Medulla oblongata (tissue), 1 donor: ENCODE results near the gene SOX18.

Experiments
- DNase-seq: peaks from one replicate; pipeline ENCODE4 v3.0.0-alpha.2; 2015; ENCODE audit errors: extremely low spot score

The SOX18 gene

DNA sequence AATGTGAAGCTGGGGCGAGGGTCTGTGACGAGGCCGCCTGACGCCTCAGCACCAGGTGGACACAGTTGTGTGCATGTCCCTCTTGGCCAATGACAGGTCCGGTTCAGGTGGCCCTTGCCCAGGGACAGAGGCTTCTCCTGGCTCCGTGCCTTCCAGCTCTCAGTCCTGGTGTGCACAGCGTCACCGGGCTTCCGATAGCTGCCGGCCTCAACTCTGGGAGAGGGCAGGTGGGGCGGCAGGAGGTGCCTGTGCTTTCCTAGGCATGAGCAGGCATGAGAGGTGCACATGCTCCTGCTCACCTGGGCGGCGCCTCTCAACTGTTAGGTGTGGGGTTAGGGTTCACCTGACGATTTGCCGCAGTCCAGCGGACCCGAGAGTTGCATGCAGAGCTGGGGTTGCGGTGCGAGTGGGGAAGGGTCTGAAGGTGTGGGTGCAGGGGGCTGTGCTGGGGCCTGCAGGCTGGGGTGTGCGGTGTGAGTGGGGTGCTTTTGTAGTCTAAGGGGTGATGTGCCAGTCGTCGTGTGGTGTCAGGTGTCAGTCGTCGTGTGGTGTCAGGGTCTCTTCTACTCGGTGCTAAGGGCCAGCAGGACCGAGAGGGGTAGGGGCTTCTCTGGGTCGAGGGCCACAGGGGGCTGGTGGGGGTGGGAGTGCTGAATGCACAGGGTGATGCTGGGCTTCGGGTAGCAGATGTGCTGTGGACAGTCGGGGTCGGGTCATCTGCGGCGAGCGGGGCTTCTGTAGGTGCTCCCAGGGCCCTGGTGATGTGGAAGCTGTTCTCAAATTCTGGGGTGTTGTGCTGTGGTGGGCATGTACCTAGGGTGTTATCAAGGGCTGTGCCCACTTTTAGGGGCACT lies 3.8 kb upstream of the SOX18 start:
- DNase-seq, result no peak

GRCh38 chr20:64052326-64052722 lies 2.9 kb upstream of the SOX18 start:
- no peak for DNase-seq

- DNase-seq, result no peak
These were observed 2.3 kb upstream of the SOX18 start for GRCh38 chr20:64051561-64052325.

GRCh38 chr20:64051033-64051452 lies 1.6 kb upstream of the SOX18 start:
- DNase-seq, result no peak

DNA sequence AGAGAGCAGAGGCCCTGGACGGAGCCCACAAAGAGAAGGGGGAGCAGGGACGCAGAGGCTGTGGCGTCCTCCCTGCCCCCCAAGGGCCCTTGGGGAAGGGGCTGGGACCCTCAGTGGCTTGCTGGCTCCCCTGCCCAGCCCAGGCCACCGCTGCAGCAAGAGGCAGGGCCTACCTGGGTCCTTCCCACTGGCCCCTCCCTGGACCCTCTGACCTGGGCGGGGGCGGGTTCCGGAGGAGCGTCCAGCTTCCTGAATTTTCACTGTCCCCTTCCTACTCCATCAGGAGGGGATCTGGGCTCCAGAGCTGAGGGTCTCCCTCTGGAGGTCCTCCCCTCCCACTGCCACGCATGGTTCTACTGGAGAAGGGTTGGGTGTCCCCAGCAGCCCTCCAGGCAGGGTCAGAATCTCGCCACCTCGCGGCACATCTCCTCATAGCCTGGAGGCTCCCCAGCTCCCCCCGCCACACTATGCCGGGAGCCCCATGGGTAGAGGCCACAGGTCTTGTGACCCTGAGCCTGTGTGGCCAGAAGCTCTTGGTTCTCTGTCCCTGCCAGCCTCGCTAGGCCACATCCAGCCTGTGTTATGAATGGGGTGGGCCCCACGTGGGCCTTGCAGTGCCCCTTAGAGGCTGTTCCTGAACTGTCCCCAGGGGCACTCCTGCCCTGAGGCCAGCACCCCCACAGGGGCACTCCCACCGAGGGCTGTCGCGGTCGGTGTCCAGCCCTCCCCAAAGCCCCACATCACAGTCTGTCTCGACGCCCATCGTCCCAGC lies 1.0 kb upstream of the SOX18 start:
- no peak for DNase-seq

DNA sequence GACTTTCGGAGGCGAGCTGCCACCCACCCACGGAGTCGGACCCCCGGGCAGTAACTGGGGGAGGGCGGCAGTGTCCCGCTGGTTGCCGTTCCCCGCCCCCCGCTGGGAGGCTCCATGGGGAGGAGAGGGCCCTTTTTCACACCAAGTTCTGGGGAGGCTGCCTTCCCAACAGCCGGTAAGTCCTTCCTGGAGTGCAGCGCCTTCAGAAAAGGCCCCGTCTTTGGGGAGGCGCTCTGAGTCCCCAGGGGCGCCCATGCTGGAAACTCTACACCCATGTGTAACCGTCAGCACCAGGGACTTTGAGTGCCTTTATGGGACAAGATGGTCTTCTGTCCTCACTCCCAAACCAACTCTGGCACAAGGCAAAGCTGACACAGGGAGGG lies 430 bp upstream of the SOX18 start:
- no peak for DNase-seq

DNA sequence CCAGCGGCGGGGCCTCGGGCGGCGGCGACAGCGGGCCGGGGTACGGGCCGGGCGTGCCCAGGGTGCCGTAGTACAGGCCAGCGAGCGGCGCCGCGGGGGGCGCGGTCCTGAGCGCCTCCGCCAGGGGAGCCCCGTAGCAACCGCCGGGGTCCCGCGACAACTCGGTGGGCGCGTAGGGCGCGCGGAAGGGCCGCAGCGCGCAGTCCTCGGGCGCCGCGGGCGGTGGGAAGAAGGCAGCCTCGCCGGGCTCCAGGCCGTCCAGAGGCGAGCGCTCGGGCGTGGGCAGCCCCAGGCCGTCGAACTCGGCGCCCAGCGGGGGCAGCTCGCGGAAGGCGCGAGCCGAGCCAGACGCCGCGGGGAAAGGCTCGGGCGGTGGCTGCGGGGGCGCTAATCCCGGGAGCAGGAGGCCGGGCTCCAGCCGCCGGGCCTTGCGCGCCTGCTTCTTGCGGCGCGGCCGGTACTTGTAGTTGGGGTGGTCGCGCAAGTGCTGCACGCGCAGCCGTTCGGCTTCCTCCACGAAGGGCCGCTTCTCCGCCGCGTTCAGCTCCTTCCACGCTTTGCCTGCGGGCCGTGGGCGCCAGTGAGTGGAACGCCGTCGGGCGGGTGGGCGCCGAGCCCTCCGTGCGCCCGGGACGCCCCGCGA lies 916 bp downstream of the SOX18 start:
- no peak for DNase-seq

GRCh38 chr20:64047968-64048401 lies 1.5 kb downstream of the SOX18 start:
- no peak for DNase-seq

- DNase-seq, result no peak
These were observed 2.4 kb downstream of the SOX18 start for GRCh38 chr20:64047046-64047389.

DNA sequence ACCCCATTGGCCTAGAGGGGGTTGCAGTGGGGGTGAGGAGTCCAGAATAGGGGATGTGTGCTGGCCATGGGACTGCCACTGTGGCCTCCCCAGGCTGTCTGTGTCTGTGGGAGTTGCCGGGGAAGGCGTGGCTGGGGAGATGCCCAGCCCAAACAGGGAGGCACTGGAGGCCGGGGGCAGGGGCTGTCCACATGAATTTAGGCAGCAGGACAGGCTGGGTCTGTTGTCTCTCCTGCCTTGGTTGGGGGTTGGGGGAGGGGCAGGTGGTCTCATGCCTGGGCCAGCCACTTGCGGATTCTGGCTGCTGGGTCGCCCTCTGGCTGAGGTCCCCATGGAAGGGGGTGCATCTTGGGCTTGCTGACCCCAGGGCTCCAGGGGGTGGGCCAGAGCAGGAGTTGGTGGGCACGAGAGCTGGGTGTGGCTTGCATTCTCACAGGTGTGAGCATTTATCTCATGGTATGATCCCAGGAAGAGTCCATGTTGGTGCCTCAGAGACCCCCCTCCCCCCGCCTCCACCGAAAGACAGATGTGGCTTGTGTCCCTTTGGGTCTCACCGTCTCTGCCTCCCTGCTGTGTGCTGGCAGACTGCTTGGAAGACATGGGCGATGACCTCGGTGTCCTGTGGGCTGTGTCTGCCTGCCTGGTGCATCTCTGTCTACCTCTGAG lies 4.0 kb downstream of the SOX18 start:
- no peak for DNase-seq

DNA sequence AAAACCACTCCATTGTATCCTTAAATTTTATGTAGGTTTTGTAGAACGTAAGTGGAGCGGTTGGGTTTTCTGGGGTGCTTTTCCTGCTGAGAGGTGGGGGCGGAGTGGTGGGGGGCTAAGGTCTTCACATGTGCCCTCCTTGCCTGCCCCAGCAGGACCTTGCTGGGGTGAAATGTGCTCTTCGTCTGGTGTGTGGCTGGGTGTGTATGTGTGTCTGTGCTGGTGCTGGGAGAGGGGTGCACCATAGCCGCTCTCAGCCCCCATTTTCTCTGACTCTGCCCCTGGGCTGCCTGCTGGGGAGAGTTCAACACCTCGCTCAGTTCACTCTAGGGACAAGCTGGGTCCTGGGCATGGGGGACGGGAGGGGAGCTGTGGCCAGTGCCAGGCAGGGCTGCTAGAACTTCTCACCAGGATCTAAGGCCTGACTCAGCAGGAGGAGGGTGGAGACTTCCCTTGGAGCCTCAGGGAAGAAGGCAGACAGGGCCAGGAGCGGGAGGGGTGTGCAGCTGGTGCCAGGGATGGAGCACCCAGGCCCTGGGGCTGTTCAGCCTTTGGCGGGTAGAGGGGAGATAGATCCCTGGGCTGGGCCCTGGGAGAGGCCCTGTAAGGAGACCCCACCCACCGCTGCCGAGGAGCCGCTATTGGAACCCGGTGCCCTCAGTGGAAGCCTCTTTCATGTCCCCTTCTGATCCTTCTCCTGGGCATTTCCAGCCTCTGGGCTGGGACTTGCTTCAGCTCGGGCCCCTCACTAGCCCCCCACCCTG lies 4.8 kb downstream of the SOX18 start:
- DNase-seq, result no peak

DNA sequence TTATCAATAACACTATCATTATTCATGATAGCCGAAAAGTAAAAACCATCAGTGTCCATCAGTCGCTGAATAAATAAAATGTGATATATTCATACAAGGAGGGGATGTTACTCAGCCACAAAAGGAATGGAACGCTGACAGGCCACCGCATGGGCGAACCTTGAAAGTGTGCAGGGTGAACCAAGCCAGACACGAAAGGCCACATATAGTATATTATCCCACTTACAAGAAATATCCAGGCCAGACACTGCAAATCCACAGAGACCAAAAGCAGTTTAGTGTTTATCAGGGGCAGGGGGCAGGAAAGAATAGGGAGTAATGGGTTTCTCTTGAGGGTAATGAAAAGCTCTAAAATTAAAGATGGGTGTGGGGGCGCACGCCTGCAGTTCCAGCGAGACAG lies 5.7 kb downstream of the SOX18 start:
- DNase-seq, result no peak

GRCh38 chr20:64042054-64042781 lies 7.2 kb downstream of the SOX18 start:
- DNase-seq, result no peak

- no peak for DNase-seq
These were observed 7.7 kb downstream of the SOX18 start for GRCh38 chr20:64041781-64042053.

GRCh38 chr20:64041040-64041780 lies 8.2 kb downstream of the SOX18 start:
- no peak for DNase-seq

DNA sequence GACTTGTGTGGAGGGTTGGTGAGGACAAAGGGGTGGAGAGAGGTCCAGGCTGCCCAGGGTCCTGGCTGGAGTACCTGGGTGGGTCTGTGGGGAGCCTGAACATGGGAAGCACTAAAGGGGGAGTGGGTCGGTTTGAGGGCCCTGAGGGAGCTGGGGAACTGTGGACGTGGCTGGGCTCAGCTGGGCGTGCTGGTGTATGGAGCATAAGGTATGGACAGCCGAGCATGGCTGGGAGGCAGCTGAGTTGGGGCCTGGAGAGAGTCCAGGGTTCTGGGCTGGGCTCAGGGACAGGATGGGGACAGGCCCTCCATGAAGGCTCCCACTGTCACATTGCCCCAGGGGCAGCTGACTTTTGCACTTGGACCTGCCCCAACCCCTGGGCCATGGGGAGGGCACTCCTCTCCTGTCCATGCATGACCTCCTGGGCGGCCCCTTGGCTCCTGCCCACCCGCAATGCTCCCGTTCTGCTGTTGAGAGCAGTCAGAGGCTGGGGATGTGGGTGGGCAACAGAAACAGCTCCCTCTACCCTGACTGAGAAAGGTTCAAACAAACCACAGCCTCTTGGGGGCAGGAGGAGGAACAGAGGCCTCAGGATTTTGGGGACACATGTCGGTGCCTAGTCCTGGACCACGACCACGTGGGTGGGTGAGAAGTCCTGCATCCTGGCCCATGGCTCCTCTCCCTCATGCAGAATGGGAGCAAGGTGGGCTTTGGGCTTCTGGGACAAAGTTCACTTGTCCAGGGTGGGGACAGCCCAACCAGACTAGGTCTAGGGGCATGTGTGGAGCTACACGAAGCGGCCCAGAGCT lies 9.0 kb downstream of the SOX18 start:
- no peak for DNase-seq

DNA sequence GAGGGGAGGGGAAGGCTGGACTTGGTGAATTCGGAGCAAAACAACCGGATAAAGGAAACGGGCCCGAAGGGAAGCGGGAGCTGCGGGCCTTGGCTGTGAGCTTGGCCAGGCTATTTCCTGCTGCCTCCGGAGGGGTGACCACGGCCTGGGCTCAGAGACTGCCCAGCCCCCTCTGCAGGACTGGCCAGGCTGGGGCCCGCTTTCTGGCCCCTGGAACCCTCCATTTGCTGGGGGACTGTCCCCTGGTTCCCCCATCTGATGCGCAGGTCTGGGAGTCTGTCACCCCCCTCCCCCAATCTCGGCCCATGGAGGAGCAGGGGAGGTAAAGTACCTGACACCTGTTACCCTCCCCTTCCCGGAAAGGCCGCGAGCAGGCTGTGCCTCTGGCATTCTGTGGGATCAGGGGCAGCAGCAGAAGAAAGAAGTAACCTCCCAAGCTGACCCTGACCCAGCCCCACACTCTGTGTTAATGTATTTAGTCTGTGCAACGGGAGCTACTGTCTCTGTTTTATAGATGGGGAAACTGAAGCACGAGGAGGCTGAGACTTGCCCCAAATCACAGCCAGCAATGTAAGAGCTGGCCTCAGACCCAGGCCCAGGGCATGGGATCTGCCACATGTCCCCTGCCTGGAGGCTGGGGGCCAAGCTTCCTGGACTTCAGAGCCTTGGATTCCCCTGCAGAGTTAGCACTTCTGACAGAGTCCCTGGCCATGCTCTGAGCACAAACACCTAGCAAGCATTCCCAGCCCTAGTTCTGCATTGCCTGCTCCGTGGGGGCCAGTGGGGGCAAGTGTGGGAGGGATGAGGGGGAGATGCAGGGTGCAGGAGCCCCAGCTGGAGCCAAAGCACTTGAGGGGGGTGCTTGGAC lies 9.9 kb downstream of the SOX18 start:
- DNase-seq, result no peak
